Left renal cortex interstitium (tissue), 4 donors: ENCODE measurements around the gene GMPR2. TPM values are rescaled to one million over a fixed set of nuclear protein-coding genes. Genes with fewer than 3 reads are reported as not detected.
"Not testable (repeated sequence)": the region's sequence is repeated elsewhere in the genome, so short reads cannot be mapped to it uniquely, and the experiment has no call there.

Experiments used
- DNase-seq, 4 donors: peaks; one replicate each; pipeline ENCODE4 v3.0.0-alpha.2; 2013; ENCODE audit warnings: low read depth in 4 of 4, low spot score in 2 of 4, missing footprints in 1 of 4
- polyA plus RNA-seq, 4 donors: library from polyadenylated mRNA; unstranded; fragments of 120-200 nt; gene quantifications; one replicate each; pipeline ENCODE4 v1.2.1, GENCODE V29; 2013; ENCODE audit not compliant: insufficient read length in 4 of 4

The GMPR2 gene
- polyA plus RNA-seq, 4 donors: 106 to 121 (median 117) TPM

DNA sequence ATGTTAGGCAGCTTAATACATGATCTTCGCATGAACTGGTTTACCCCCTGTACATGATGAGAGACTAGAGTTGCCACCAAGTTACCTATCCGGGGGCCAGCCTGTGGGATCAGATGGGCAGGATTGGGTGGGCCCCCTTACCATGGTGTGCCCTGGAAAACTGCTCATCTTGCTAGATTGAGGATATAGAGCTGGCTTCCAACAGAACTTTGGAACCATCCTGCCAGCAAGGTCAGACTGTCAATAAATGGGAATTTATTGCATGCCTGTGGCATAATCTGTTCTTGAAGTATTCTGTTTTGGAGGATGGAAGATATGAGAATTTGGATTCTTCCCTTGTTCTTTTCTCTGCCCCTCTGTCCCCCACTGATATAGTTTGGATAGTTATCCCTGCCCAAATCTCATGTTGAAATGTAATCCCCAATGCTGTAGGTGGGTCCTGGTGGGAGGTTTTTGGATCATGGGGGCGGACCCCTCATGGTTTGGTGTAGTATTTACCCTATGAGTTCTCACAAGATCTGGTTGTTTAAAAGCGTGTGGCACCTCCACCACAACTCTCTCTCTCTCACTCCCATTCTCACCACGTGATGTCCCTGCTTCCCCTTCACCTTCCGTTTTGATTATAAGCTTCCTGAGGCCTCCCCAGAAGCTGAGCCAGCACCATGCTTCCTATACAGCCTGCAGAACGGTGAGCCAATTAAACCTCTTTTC lies 33.8 kb upstream of the GMPR2 start:
- DNase-seq: no peak

- not testable (repeated sequence) for DNase-seq
These were observed 30.2 kb upstream of the GMPR2 start for GRCh38 chr14:24202538-24202937.

- DNase-seq: not testable (repeated sequence)
These were observed 29.4 kb upstream of the GMPR2 start for GRCh38 chr14:24203249-24203886.

- DNase-seq: no peak
These were observed 28.3 kb upstream of the GMPR2 start for GRCh38 chr14:24204163-24205146.

DNA sequence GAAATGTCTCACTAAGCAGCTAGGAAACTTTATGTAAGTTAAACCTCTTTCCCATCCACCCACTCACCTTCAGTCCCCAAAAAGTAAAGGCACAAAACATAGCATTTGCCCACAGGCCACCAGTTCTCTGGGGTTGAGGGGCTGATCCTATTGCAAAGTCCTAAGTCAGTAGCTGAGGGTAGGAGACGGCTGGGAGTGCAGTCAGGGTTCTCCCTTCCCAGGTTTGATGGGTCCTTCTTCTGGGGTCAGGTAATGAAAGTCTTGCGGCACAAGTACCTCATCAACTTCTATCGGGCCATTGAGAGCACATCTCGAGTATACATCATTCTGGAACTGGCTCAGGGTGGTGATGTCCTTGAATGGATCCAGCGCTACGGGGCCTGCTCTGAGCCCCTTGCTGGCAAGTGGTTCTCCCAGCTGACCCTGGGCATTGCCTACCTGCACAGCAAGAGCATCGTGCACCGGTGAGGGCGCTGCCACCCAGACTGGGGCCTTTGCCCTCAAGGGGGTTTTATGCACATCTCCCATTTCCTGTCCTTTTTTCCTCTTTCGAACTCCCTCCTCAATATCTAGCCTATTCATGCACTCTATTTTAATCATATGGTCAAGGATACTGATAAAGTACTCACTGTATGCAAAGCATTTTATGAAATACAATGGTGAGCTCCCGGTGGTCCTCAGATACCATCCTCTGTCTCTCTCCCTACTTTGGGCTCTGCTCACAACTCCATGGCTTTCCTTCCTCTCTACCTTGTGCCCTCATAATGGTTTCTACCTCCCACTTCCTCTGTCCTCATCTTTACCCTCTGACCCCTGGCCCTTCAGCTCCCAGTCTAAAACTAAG lies 26.2 kb upstream of the GMPR2 start:
- DNase-seq: no peak

GRCh38 chr14:24207104-24207551 lies 25.6 kb upstream of the GMPR2 start:
- no peak for DNase-seq

DNA sequence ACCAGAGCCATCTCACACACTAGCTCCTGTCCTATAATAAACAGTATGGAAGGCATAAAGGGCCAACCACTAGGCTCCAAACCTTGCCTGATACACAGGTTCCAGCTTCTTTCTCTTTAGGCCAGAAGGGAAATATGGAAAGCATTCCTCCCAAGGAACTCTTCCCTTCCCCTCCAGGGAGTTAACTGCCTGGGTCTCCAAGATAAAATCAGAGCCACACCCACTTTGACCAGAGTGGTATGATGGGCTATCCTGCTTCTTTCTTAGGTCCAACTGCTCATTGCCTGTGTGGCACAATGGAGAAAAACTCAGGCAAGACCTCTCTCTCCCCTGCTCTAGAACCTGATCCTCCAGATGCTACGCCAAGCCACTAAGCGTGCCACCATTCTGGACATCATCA lies 25.1 kb upstream of the GMPR2 start:
- no peak for DNase-seq

GRCh38 chr14:24211311-24211710 lies 21.4 kb upstream of the GMPR2 start:
- DNase-seq: no peak

- DNase-seq: peak; percentile 86 to 95 (median 90)
These were observed 19.5 kb upstream of the GMPR2 start, which contains the start of gene CHMP4A for GRCh38 chr14:24212924-24213865. TSS of gene CHMP4A (minus strand) at chr14:24213488. CDS start at chr14:24213439, 49 bp downstream.

GRCh38 chr14:24213866-24214662 lies 18.7 kb upstream of the GMPR2 start:
- no peak for DNase-seq

GRCh38 chr14:24215495-24216344 lies 17.0 kb upstream of the GMPR2 start, which contains the start of gene MDP1:
TSS of gene MDP1 (minus strand) at chr14:24216066. CDS start at chr14:24215955, 111 bp downstream.
- peak in 2 of 4 donors; percentile 77 to 83 for DNase-seq

DNA sequence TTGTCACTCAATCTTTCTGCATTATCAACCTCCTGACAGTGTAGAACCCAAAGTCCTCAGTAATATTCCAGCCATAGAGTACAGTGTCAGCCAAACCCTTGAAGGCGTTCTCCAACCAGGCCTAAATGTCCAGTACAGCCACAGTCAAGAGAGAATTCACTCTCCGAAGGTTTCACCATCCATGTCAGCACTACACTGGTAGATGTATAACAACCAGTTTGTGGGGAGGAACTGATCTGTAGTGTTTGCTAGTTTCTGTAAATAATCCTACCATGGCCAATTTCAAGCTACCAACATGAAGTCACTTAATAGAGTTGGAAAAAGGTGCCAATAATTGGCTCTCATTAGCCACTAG lies 16.4 kb upstream of the GMPR2 start:
- no peak for DNase-seq

DNA sequence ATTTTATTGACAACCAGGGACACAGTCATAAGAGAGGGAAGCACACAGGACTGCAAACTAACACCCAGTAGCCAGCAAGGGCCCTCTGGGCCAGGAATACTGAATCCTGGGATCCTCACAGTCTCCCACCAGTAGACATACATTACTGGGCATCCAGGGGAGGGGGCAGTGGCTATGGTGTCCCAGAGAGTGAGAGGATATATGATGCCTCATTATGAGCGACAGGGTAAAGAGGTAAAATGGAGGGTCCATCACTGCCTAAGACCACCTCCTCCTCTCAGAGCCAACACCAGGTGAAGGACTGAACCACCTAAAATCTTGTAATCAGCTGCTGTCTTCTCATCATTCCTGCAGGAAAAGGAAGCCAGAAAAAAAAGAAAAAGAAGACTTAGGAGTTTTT lies 15.9 kb upstream of the GMPR2 start:
- DNase-seq: not testable (repeated sequence)

DNA sequence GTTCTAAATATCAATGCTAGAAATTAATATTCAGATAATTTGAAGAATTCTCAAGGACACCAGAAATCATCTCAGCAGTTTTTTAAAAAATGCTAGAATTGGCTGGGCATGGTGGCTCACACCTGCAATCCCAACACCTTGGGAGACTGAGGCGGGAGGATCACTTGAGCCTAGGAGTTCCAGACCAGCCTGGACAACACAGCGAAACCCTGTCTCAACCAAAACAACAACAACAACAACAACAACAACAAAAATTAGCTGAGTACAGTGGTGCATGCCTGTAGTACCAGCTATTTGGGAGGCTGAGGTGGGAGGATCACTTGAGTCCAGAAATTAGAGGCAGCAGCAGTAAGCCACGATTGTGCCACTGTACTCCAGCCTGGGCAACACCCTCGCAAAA lies 13.6 kb upstream of the GMPR2 start:
- DNase-seq: no peak

DNA sequence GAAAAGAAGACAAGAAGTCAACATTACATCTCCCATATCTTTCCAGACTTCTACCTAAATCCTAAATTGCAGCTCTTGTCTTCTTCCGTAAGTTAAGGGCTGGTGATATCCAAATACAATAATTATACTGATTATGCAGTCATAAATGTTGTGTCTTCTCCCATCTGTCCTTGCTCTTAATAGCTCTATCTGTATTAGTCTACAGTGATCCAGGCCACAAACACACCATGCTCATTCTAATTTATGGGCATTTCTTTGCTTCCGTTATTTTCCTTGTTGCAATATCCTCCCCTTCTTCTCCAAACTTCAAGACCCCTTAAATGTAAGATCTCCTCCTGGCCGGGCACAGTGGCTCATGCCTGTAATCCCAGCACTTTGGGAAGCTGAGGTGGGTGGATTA lies 13.2 kb upstream of the GMPR2 start:
- no peak for DNase-seq

GRCh38 chr14:24222987-24223386 lies 9.7 kb upstream of the GMPR2 start:
- DNase-seq: not testable (repeated sequence)

DNA sequence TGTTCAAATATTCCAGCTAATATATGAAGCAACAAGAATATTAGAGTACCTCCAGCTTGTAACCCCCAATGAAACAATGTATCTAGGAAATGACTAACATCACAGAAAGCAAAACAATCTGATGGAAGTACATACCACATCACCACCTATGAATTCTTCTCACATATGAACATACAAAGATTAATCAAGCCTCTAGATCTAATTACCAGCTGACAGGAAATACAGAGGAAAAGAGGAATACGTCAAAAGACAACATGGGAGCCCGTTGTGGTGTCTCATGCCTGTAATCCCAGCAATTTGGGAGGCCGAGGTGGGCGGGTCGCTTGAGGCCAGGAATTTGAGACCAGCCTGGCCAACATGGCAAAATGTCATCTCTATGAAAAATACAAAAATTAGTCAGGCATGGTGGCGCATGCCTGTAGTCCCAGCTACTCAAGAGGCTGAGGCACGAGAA lies 8.1 kb upstream of the GMPR2 start:
- DNase-seq: no peak
